Left lung (tissue), 10 donors: ENCODE data around the gene GNRH2. TPM values are rescaled to one million over a fixed set of nuclear protein-coding genes. Genes with fewer than 3 reads are reported as not detected.
A peak's percentile ranks its signal among the peaks of the same experiment; 100 is the strongest.
"Not testable (repeated sequence)": the region's sequence is repeated elsewhere in the genome, so short reads cannot be mapped to it uniquely, and the experiment has no call there.

ENCODE experiments used
- ATAC-seq: fragments of 200-7000 bp; cut with Tn5 transposase; one replicate; pipeline ENCODE4 v1.9.1; 2020; ENCODE audit warnings: moderate library complexity
- DNase-seq, 4 donors: peaks; one replicate each; pipeline ENCODE4 v3.0.0-alpha.2; 2013 to 2020
- H3K27ac ChIP-seq, 2 donors: fragments of 200-600 bp; sonication (generic) in 1 of 2; one replicate each; pipeline versions ENCODE4 v1.5.0 to v1.8.0; 2020 to 2021
- H3K27me3 ChIP-seq, 2 donors: fragments of 200-600 bp; sonication (generic) in 1 of 2; one replicate each; pipeline versions ENCODE4 v1.5.0 to v1.8.0; 2020 to 2021
- H3K36me3 ChIP-seq, 2 donors: fragments of 200-600 bp; sonication (generic) in 1 of 2; one replicate each; pipeline versions ENCODE4 v1.5.0 to v1.8.0; 2020 to 2021
- H3K4me1 ChIP-seq, 2 donors: fragments of 200-600 bp; one replicate each; pipeline ENCODE4 v1.8.0; 2021
- H3K4me3 ChIP-seq, 2 donors: fragments of 200-600 bp; sonication (generic) in 1 of 2; one replicate each; pipeline versions ENCODE4 v1.5.0 to v1.8.0; 2020 to 2021; ENCODE audit warnings: mild to moderate bottlenecking in 1 of 2
- H3K9me3 ChIP-seq, 2 donors: fragments of 200-600 bp; sonication (generic) in 1 of 2; one replicate each; pipeline versions ENCODE4 v1.5.0 to v1.8.0; 2020 to 2021
- intact Hi-C, 2 donors: fragments of 100-400 bp; cut with DNase I; formaldehyde crosslinking; loops; one replicate each; pipeline versions ENCODE4 v1.11.2 to v1.14.2; 2022
- polyA plus RNA-seq, 6 donors: library from polyadenylated mRNA; unstranded; fragments of 120-200 nt; gene quantifications; one replicate each; pipeline ENCODE4 v1.2.1, GENCODE V29; 2013; ENCODE audit not compliant: insufficient read length in 6 of 6
- total RNA-seq, 2 donors: library from RNA; stranded (reverse); fragmentation: NEBNext Ultra II Directional; extraction: Animal tissue kit (Norgen Biotek cat#: 25700); gene quantifications; one replicate each; pipeline ENCODE4 v1.2.1, GENCODE V29; 2021
- TF ChIP-seq, protein P1 (sequence below), 2 donors: fragments of 200-600 bp; sonication (generic) in 1 of 2; IDR thresholded peaks; one replicate each; pipeline versions ENCODE4 v1.5.0 to v1.8.0; 2021; ENCODE audit warnings: antibody characterized with exemption in 2 of 2
- donor health status: DM: no; HTN: yes; CAD: no.
- donor health status: DM: no; HTN: no; CAD: no.

GNRH2 gene
- total and polyA plus RNA-seq, 8 donors = 0.52 to 1.4 (median 0.65) TPM; not detected in 2

DNA sequence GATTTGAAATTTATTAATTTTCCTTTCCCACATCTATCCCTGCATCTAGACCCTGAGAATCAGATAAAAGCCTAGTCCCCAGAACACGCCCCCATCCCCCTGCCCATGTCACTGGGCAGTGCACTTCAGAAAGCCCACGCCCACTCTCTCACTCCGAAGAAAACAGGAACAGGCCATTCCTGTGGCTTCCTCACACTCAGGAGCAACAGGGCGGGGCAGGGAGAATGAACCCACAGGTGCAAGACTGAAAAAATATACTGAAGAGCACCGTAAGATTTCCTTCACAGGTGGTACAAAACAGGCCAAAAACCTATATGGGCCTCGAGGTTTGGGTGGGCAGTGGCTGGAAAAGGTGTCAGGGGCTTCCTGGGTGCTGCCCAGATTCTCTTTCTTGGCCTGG, 31.4 kb downstream of the GNRH2 start:
- TF ChIP-seq, protein P1, sequence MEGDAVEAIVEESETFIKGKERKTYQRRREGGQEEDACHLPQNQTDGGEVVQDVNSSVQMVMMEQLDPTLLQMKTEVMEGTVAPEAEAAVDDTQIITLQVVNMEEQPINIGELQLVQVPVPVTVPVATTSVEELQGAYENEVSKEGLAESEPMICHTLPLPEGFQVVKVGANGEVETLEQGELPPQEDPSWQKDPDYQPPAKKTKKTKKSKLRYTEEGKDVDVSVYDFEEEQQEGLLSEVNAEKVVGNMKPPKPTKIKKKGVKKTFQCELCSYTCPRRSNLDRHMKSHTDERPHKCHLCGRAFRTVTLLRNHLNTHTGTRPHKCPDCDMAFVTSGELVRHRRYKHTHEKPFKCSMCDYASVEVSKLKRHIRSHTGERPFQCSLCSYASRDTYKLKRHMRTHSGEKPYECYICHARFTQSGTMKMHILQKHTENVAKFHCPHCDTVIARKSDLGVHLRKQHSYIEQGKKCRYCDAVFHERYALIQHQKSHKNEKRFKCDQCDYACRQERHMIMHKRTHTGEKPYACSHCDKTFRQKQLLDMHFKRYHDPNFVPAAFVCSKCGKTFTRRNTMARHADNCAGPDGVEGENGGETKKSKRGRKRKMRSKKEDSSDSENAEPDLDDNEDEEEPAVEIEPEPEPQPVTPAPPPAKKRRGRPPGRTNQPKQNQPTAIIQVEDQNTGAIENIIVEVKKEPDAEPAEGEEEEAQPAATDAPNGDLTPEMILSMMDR (IDR thresholded peaks at IDR 0.05) = no peak
- H3K27ac ChIP-seq = no peak overlapping the region
- no peaks in the 10 kb centered on the region for H3K36me3 ChIP-seq
- intact Hi-C loops = no loop called here
- H3K4me1 ChIP-seq = peaks cover 5 to 23% of the 10 kb centered on the region in 2 donors
- peaks cover 14 to 78% of the 10 kb centered on the region in 2 donors for H3K27me3 ChIP-seq
- H3K9me3 ChIP-seq = no peaks in the 10 kb centered on the region
- no peak for DNase-seq
- H3K4me3 ChIP-seq = no peak overlapping the region
- ATAC-seq = peak; percentile 48

DNA sequence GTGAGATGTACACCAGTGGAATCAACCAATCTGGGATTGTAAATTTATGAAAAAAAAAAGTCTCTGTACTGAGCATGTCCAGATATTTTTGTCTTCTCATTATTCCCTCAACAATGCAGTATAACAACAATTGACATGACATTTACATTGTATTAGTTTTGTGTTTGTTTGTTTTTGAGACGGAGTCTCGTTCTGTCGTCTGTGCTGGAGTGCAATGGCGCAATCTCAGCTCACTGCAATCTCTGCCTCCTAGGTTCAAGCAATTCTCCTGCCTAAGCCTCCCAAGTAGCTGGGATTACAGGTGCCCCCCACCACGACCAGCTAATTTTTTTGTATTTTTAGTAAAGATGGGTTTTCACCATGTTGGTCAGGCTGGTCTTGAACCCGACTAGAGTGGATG, 31.9 kb downstream of the GNRH2 start:
- ATAC-seq, H3K4me3 ChIP-seq, H3K27ac ChIP-seq, H3K36me3 ChIP-seq, intact Hi-C loops, DNase-seq, H3K9me3 ChIP-seq: not testable (repeated sequence)
- Histone ChIP-seq H3K4me1 (peaks cover 5 to 23% of the 10 kb centered on the region in 2 donors), H3K27me3 (peaks cover 14 to 79% of the 10 kb centered on the region in 2 donors)

DNA sequence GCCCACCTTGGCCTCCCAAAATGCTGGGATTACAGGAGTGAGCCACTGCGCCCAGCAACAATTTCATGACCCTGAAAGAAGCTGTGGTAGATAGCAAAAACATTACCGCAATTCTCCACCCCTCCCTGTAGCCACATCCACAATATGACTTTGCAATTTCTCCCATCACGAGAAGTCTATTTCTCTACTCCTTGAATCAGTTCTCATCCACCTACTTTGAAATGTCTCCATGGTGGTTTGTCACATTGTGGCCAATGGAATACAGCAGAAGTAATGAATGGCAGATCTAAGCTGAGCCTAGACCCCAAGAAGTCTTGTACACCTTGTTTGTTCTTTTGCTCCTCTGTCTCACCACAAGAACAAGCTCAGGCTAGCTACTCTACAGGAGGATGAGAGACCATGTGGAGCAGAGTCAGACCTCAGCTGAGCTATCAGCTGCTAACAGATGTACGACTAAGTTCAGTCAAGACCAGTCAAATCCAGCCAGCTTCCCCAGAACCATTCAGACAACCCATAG, 34.3 kb downstream of the GNRH2 start:
- intact Hi-C loops = no loop called here
- ATAC-seq (no peak), DNase-seq (no peak)
- no peak overlapping the region for H3K27ac ChIP-seq
- TF ChIP-seq, protein P1 (IDR thresholded peaks at IDR 0.05) = no peak
- no peaks in the 10 kb centered on the region for H3K36me3 ChIP-seq
- H3K4me3 ChIP-seq = no peak overlapping the region
- no peaks in the 10 kb centered on the region for H3K9me3 ChIP-seq
- H3K4me1 ChIP-seq = peaks cover 0 to 12% of the 10 kb centered on the region in 2 donors
- H3K27me3 ChIP-seq = peaks cover 12 to 79% of the 10 kb centered on the region in 2 donors

DNA sequence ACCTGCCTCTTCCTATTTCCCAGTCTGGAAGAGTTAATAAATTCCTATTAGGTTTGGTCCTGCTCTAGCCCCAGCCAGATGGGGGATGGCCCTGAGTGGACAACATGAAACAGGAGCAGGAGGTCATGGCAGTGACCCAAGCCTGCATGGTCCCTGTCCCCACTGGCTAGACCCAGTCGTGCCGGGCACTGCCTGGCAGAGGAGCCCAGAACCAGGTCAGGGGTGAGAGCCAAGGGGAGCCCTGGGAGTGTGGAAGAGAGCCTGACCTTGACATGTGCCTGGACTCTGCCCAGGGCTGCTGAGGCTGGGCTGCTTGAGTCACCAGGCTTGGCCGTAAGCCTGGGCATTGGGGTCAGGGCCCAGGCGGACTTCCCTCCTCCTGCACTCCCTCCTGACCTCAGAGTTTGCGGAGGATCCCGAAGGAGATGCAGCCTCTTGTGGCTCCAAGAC, 37.5 kb downstream of the GNRH2 start:
- H3K9me3 ChIP-seq = no peaks in the 10 kb centered on the region
- peaks cover 5 to 17% of the 10 kb centered on the region in 2 donors for H3K4me1 ChIP-seq
- H3K4me3 ChIP-seq = no peak overlapping the region
- no peaks in the 10 kb centered on the region for H3K36me3 ChIP-seq
- no peak overlapping the region for H3K27ac ChIP-seq
- ATAC-seq = peak; percentile 34
- TF ChIP-seq, protein P1 (IDR thresholded peaks at IDR 0.05) = no peak
- DNase-seq = peak in 2 of 4 donors; percentile 47 to 81
- intact Hi-C loops = no loop called here
- H3K27me3 ChIP-seq = peaks cover 29 to 96% of the 10 kb centered on the region in 2 donors

DNA sequence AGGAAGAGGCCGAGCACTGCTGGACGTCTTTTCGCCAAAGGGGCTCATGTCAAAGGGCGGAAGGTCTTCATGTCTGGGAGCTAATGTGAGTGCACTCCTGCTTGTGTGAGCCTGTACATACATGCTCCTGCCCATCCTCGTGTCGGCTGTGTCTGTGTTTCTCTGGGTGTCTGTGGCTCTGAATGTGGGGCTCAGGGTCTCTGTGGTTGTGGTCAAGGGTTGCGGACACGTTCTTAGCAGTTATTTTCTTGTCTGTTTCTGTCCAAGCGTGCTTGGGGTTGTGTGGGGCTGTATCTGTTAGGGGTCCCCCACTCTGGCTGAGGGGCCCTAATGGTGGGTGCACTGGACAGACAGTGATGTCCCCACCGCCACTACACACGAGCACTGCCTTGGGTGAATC, 38.2 kb downstream of the GNRH2 start:
- Histone ChIP-seq H3K4me3 (no peak overlapping the region), H3K27me3 (peaks cover 29 to 91% of the 10 kb centered on the region in 2 donors), H3K9me3 (no peaks in the 10 kb centered on the region), H3K4me1 (peaks cover 5 to 17% of the 10 kb centered on the region in 2 donors), H3K36me3 (no peaks in the 10 kb centered on the region), H3K27ac (no peak overlapping the region)
- intact Hi-C loops = no loop called here
- TF ChIP-seq, protein P1 (IDR thresholded peaks at IDR 0.05) = no peak
- DNase-seq (peak in 1 of 4 donors; percentile 18), ATAC-seq (no peak)
